ENCODE results near the gene BCL2. TPM values are rescaled to one million over a fixed set of nuclear protein-coding genes. Genes with fewer than 3 reads are reported as not detected.
A peak's percentile ranks its signal among the peaks of the same experiment; 100 is the strongest.

Gene BCL2
- total and polyA plus RNA-seq, 4 experiments from 2014 or later: 28.5 to 50.4 (median 41.8) TPM

- no peaks in the 10 kb centered on the region for H3K9me3 ChIP-seq (ENCODE audit: control insufficient read depth in 1 of 2, low read length in 2 of 2)
- H3K36me3 ChIP-seq (ENCODE audit: insufficient read depth, low read length): no peaks in the 10 kb centered on the region
- intact Hi-C loops (cut with micrococcal nuclease): no loop called here
- peaks cover under 1 to 41% of the 10 kb centered on the region in 2 donors for H3K36me3 Mint-ChIP-seq
- CTCF ChIA-PET (ENCODE audit: partially characterized antibody): interaction anchor here (0.7 to 4.6 kb wide), 8 partner anchors 8 to 175 kb away, joined by 3 to 42 read pairs (median 5); partner anchors contain the start of gene BCL2
- peaks cover 60 to 93% (median 79%) of the 10 kb centered on the region in 4 donors for H3K4me1 Mint-ChIP-seq
- POLR2A ChIA-PET (ENCODE audit: partially characterized antibody): interaction anchor here (0.8 to 11.8 kb wide), 10 partner anchors 8 to 152 kb away, joined by 3 to 137 read pairs (median 6); partner anchors contain the start of gene BCL2
- peak overlapping the region in 5 of 7 donors; percentile 18 to 82 (median 71) for H3K27ac Mint-ChIP-seq
- H3K4me3 Mint-ChIP-seq: peak overlapping the region in 1 of 8 donors; percentile 50
- no peaks in the 10 kb centered on the region for H3K9me3 Mint-ChIP-seq
- H3K4me3 ChIP-seq (ENCODE audit: low read length in 2 of 2): no peak overlapping the region
- DNase-seq: no peak
- no peak overlapping the region for H3K27ac ChIP-seq (ENCODE audit: low read depth, low read length)
- no peaks in the 10 kb centered on the region for H3K27me3 Mint-ChIP-seq
- no peaks in the 10 kb centered on the region for H3K27me3 ChIP-seq (ENCODE audit: insufficient read depth, low read length)
- H3K4me1 ChIP-seq (ENCODE audit: insufficient read depth, low read length): peaks cover 94% of the 10 kb centered on the region
These were observed 12.6 kb downstream of the BCL2 start for GRCh38 chr18:63306819-63307550.

- POLR2A ChIA-PET (ENCODE audit: partially characterized antibody): interaction anchor here (1.1 to 11.8 kb wide), 8 partner anchors 7 to 152 kb away, joined by 3 to 137 read pairs (median 8); partner anchors contain the start of gene BCL2
- peak overlapping the region; percentile 20 to 71 (median 53) for H3K27ac Mint-ChIP-seq
- intact Hi-C loops (cut with micrococcal nuclease): no loop called here
- no peak for DNase-seq
- Histone ChIP-seq H3K9me3 (ENCODE audit: control insufficient read depth in 1 of 2, low read length in 2 of 2) (no peaks in the 10 kb centered on the region), H3K4me1 (ENCODE audit: insufficient read depth, low read length) (peaks cover 94% of the 10 kb centered on the region), H3K4me3 (ENCODE audit: low read length in 2 of 2) (no peak overlapping the region), H3K36me3 (ENCODE audit: insufficient read depth, low read length) (no peaks in the 10 kb centered on the region), H3K27me3 (ENCODE audit: insufficient read depth, low read length) (no peaks in the 10 kb centered on the region), H3K27ac (ENCODE audit: low read depth, low read length) (no peak overlapping the region)
- no peaks in the 10 kb centered on the region for H3K27me3 Mint-ChIP-seq
- peak overlapping the region in 5 of 8 donors; percentile 2 to 51 (median 44) for H3K4me3 Mint-ChIP-seq
- H3K9me3 Mint-ChIP-seq: no peaks in the 10 kb centered on the region
- CTCF ChIA-PET (ENCODE audit: partially characterized antibody): interaction anchor here (1.4 to 4.6 kb wide), 4 partner anchors 9 to 153 kb away, joined by 4 to 42 read pairs (median 6); partner anchors contain the start of gene BCL2
- peaks cover 60 to 93% (median 78%) of the 10 kb centered on the region in 4 donors for H3K4me1 Mint-ChIP-seq
- peaks cover 6 to 43% of the 10 kb centered on the region in 2 donors for H3K36me3 Mint-ChIP-seq
These were observed 13.3 kb downstream of the BCL2 start for GRCh38 chr18:63306249-63306648.

GRCh38 chr18:63303547-63303946 is 16.0 kb downstream of the BCL2 start:
- no peaks in the 10 kb centered on the region for H3K9me3 ChIP-seq (ENCODE audit: control insufficient read depth in 1 of 2, low read length in 2 of 2)
- H3K27ac Mint-ChIP-seq: peak overlapping the region; percentile 17 to 96 (median 55)
- H3K4me3 ChIP-seq (ENCODE audit: low read length in 2 of 2): no peak overlapping the region
- H3K36me3 Mint-ChIP-seq: peaks cover 27 to 65% of the 10 kb centered on the region in 2 donors
- H3K36me3 ChIP-seq (ENCODE audit: insufficient read depth, low read length): no peaks in the 10 kb centered on the region
- peaks cover 98% of the 10 kb centered on the region for H3K4me1 ChIP-seq (ENCODE audit: insufficient read depth, low read length)
- no peaks in the 10 kb centered on the region for H3K9me3 Mint-ChIP-seq
- peak overlapping the region; percentile 31 for H3K27ac ChIP-seq (ENCODE audit: low read depth, low read length)
- H3K4me3 Mint-ChIP-seq: peak overlapping the region in 7 of 8 donors; percentile 10 to 79 (median 50)
- DNase-seq: no peak
- no peaks in the 10 kb centered on the region for H3K27me3 Mint-ChIP-seq
- CTCF ChIA-PET (ENCODE audit: partially characterized antibody): interaction anchor here (2.5 kb wide), 1 partner anchor 11 kb away, joined by 16 read pairs; no protein-coding TSS in a partner anchor
- intact Hi-C loops (cut with micrococcal nuclease): loop anchor here (1.0 kb wide), 1 partner anchor 9 kb away; no protein-coding TSS in a partner anchor
- POLR2A ChIA-PET (ENCODE audit: partially characterized antibody): interaction anchor here (1.5 to 11.8 kb wide), 4 partner anchors 9 to 147 kb away, joined by 8 to 137 read pairs (median 88); partner anchors contain the start of gene BCL2
- peaks cover 66 to 95% (median 83%) of the 10 kb centered on the region in 4 donors for H3K4me1 Mint-ChIP-seq
- no peaks in the 10 kb centered on the region for H3K27me3 ChIP-seq (ENCODE audit: insufficient read depth, low read length)

DNA sequence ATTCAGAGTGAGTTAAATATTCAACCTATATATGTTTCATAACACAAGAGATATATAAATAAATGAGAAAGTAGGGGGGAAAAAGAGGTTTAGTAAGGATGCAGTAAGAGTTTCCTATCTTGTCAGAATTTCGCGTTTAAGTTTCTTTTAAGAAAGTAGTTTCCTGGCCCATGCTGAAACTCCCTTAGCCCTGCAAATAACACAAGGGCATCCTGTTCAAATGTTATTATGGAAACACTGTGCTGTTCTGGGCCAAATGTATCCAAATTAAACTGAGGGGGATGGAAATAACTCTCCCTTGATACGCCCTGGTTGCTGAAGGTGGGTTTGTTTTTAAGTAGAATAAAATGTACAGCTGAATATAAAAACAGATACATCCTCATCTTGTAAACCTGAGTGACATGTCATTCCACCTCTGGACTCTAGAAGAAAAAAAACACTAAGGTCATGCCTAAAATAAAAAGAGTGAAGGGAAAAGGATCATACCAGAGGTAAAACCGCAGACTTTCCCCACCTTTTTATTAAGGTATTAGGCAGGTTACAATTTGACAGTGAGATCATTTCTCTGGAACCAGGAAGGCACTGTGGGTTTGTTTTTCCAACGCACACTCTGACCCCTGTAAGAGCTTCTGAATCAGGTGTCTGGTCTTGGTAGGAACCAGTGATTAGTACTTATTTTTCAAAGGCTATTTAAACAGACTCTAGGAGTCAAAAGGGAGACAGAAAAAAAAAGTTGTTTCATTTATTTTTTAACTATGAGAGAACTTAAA is 16.7 kb downstream of the BCL2 start:
- H3K36me3 ChIP-seq (ENCODE audit: insufficient read depth, low read length): no peaks in the 10 kb centered on the region
- H3K4me1 Mint-ChIP-seq: peaks cover 67 to 95% (median 83%) of the 10 kb centered on the region in 4 donors
- H3K27me3 ChIP-seq (ENCODE audit: insufficient read depth, low read length): no peaks in the 10 kb centered on the region
- H3K27ac ChIP-seq (ENCODE audit: low read depth, low read length): peak overlapping the region; percentile 31
- no peak for DNase-seq
- peaks cover 98% of the 10 kb centered on the region for H3K4me1 ChIP-seq (ENCODE audit: insufficient read depth, low read length)
- no peaks in the 10 kb centered on the region for H3K9me3 Mint-ChIP-seq
- H3K36me3 Mint-ChIP-seq: peaks cover 27 to 61% of the 10 kb centered on the region in 2 donors
- no peaks in the 10 kb centered on the region for H3K27me3 Mint-ChIP-seq
- intact Hi-C loops (cut with micrococcal nuclease): loop anchor here (1.0 kb wide), 1 partner anchor 9 kb away; no protein-coding TSS in a partner anchor
- ChIA-PET CTCF (ENCODE audit: partially characterized antibody) (interaction anchor here (1.4 to 5.2 kb wide), 6 partner anchors 8 to 286 kb away, joined by 3 to 57 read pairs (median 8); partner anchors contain the start of gene BCL2), POLR2A (ENCODE audit: partially characterized antibody) (interaction anchor here (1.0 to 11.8 kb wide), 8 partner anchors 10 to 149 kb away, joined by 4 to 137 read pairs (median 10); partner anchors contain the start of gene BCL2)
- no peak overlapping the region for H3K4me3 ChIP-seq (ENCODE audit: low read length in 2 of 2)
- peak overlapping the region; percentile 29 to 96 (median 87) for H3K27ac Mint-ChIP-seq
- H3K4me3 Mint-ChIP-seq: peak overlapping the region; percentile 7 to 87 (median 62)
- no peaks in the 10 kb centered on the region for H3K9me3 ChIP-seq (ENCODE audit: control insufficient read depth in 1 of 2, low read length in 2 of 2)

DNA sequence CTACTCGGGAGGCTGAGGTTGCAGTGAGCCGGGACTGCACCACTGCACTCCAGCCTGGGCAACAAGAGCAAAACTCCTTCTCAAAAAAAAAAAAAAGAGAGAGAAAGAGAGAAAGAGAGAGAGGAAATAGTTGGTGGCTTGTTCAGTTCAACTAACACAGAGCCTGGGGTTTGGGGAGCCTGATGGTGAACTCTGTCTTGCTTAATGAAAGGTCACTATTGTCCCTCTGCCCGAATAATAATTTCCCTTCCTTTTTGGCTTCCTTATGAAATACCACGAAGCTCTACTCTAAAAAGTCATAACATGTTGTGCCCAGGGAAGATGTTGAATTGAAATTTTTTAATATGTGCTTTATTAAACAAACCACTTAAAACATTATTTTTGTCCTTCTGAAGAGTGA is 17.3 kb downstream of the BCL2 start:
- intact Hi-C loops (cut with micrococcal nuclease): no loop called here
- peak overlapping the region in 7 of 8 donors; percentile 43 to 87 (median 63) for H3K4me3 Mint-ChIP-seq

GRCh38 chr18:63301434-63301833 is 18.1 kb downstream of the BCL2 start:
- DNase-seq: no peak
- peak overlapping the region; percentile 8 for H3K27ac ChIP-seq (ENCODE audit: low read depth, low read length)

More for the DNA sequence above, 17.3 kb downstream of the BCL2 start:
- ChIA-PET POLR2A (ENCODE audit: partially characterized antibody) (interaction anchor here (0.7 to 11.8 kb wide), 9 partner anchors 11 to 148 kb away, joined by 3 to 137 read pairs (median 8); partner anchors contain the start of gene BCL2), CTCF (ENCODE audit: partially characterized antibody) (interaction anchor here (1.1 to 5.2 kb wide), 8 partner anchors 9 to 286 kb away, joined by 3 to 57 read pairs (median 5); partner anchors contain the start of gene BCL2)
- Histone ChIP-seq H3K4me3 (ENCODE audit: low read length in 2 of 2) (no peak overlapping the region), H3K36me3 (ENCODE audit: insufficient read depth, low read length) (no peaks in the 10 kb centered on the region), H3K4me1 (ENCODE audit: insufficient read depth, low read length) (peaks cover 98% of the 10 kb centered on the region), H3K9me3 (ENCODE audit: control insufficient read depth in 1 of 2, low read length in 2 of 2) (no peaks in the 10 kb centered on the region), H3K27me3 (ENCODE audit: insufficient read depth, low read length) (no peaks in the 10 kb centered on the region), H3K27ac (ENCODE audit: low read depth, low read length) (peak overlapping the region; percentile 31)
- DNase-seq: no peak
- Mint-ChIP-seq H3K27me3 (no peaks in the 10 kb centered on the region), H3K9me3 (no peaks in the 10 kb centered on the region), H3K4me1 (peaks cover 66 to 93% (median 79%) of the 10 kb centered on the region in 4 donors), H3K36me3 (peaks cover 27 to 59% of the 10 kb centered on the region in 2 donors), H3K27ac (peak overlapping the region; percentile 29 to 96 (median 87))

More at GRCh38 chr18:63301434-63301833, 18.1 kb downstream of the BCL2 start:
- intact Hi-C loops (cut with micrococcal nuclease): loop anchor here (1.0 kb wide), 1 partner anchor 8 kb away; no protein-coding TSS in a partner anchor
- ChIA-PET CTCF (ENCODE audit: partially characterized antibody) (interaction anchor here (1.0 to 5.2 kb wide), 10 partner anchors 10 to 285 kb away, joined by 3 to 57 read pairs (median 4); partner anchors contain the start of gene BCL2), POLR2A (ENCODE audit: partially characterized antibody) (interaction anchor here (0.7 to 11.8 kb wide), 9 partner anchors 11 to 159 kb away, joined by 3 to 137 read pairs (median 7); partner anchors contain the start of gene BCL2)
- Mint-ChIP-seq H3K27ac (peak overlapping the region; percentile 86 to 96 (median 90)), H3K4me3 (peak overlapping the region in 7 of 8 donors; percentile 54 to 87 (median 70)), H3K9me3 (no peaks in the 10 kb centered on the region), H3K4me1 (peaks cover 65 to 89% (median 73%) of the 10 kb centered on the region in 4 donors), H3K36me3 (peaks cover 30 to 58% of the 10 kb centered on the region in 2 donors), H3K27me3 (no peaks in the 10 kb centered on the region)
- H3K36me3 ChIP-seq (ENCODE audit: insufficient read depth, low read length): no peaks in the 10 kb centered on the region
- no peaks in the 10 kb centered on the region for H3K27me3 ChIP-seq (ENCODE audit: insufficient read depth, low read length)
- no peaks in the 10 kb centered on the region for H3K9me3 ChIP-seq (ENCODE audit: control insufficient read depth in 1 of 2, low read length in 2 of 2)
- H3K4me1 ChIP-seq (ENCODE audit: insufficient read depth, low read length): peaks cover 93% of the 10 kb centered on the region
- H3K4me3 ChIP-seq (ENCODE audit: low read length in 2 of 2): no peak overlapping the region

Measured in CD4-positive, alpha-beta memory T cell (primary cell).